OCI-LY3 (cell line): Measurements from ENCODE around the gene SLF2.

Source experiments
- H2AFZ ChIP-seq: fragments of 200-600, 300-600 bp; shearing (Covaris generic); 2 replicates; pipeline ENCODE4 v1.6.0; 2014; ENCODE audit warnings: antibody characterized with exemption, low read depth, low read length
- H3K27ac ChIP-seq: fragments of 200-600, 300-600 bp; sonication (generic); 2 replicates; pipeline ENCODE4 v1.5.1; 2014; ENCODE audit warnings: mild to moderate bottlenecking, low read length, moderate library complexity, mixed read lengths
- H3K27me3 ChIP-seq: fragments of 200-600, 300-600 bp; sonication (generic); 2 replicates; pipeline ENCODE4 v1.6.1; 2014; ENCODE audit warnings: low read depth, low read length, mixed read lengths
- H3K36me3 ChIP-seq: fragments of 200-600, 300-600 bp; sonication (generic); replicated peaks from 2 replicates; pipeline ENCODE3; 2014; ENCODE audit warnings: low read depth, low read length, mixed read lengths
- H3K4me1 ChIP-seq: fragments of 300-600, 200-600 bp; sonication (generic); 2 replicates; pipeline ENCODE4 v1.6.1; 2014; ENCODE audit warnings: low read length, mixed read lengths
- H3K4me2 ChIP-seq: fragments of 200-600, 300-600 bp; sonication (generic); 2 replicates; pipeline ENCODE4 v1.6.1; 2014; ENCODE audit warnings: low read length, mixed read lengths
- H3K4me3 ChIP-seq: fragments of 300-600, 200-600 bp; sonication (generic); 2 replicates; pipeline ENCODE4 v1.5.1; 2014; ENCODE audit warnings: antibody characterized with exemption, mild to moderate bottlenecking, low read length, moderate library complexity
- H3K79me2 ChIP-seq: fragments of 300-600, 200-600 bp; shearing (Covaris generic); 2 replicates; pipeline ENCODE4 v1.6.1; 2014; ENCODE audit warnings: mild to moderate bottlenecking, low read length, mixed read lengths
- H3K9ac ChIP-seq: fragments of 300-600, 200-600 bp; shearing (Covaris generic); 2 replicates; pipeline ENCODE4 v1.6.0; 2014; ENCODE audit warnings: mild to moderate bottlenecking, low read length, moderate library complexity
- H3K9me3 ChIP-seq: fragments of 200-600, 300-600 bp; shearing (Covaris generic); 2 replicates; pipeline ENCODE4 v1.6.1; 2014; ENCODE audit warnings: low read length, mixed read lengths; ENCODE audit not compliant: insufficient read depth
- H4K20me1 ChIP-seq: fragments of 200-600, 300-600 bp; sonication (generic); 2 replicates; pipeline ENCODE4 v1.6.1; 2016; ENCODE audit warnings: low read length, mixed read lengths; ENCODE audit not compliant: insufficient read depth
- EZH2phosphoT487 ChIP-seq: fragments of 200-600 bp; shearing (Covaris generic); IDR thresholded peaks from 2 replicates; pipeline ENCODE4 v1.6.1; 2018; ENCODE audit warnings: antibody characterized with exemption, mixed run types, low read depth
- TF ChIP-seq, protein P1 (sequence below): fragments of 200-600, 300-600 bp; sonication (generic); IDR thresholded peaks from 2 replicates; pipeline ENCODE4 v1.5.1; 2014; ENCODE audit warnings: antibody characterized with exemption, low read length, low read depth

Gene SLF2

DNA sequence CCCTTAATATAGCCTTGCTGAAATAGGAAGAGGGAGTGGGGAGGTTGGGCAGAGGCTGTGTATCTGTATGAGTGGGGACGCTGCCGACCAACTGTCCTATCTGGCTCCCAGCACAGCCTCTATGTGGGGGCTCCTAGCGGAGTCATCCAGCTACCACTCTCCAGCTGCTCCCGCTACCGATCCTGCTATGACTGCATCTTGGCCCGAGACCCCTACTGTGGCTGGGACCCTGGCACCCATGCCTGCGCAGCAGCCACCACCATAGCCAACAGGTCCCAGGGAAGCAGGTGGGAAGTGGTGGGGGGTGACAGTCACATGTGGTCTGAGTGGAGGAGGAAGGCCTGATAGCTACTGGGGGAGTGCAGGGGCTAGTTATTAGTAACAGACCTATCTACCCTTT is 67.9 kb downstream of the SLF2 start:
- Histone ChIP-seq H3K4me2 (no peak overlapping the region), H3K4me1 (peaks cover 2% of the 10 kb centered on the region; the same call in 1 of the 2 replicates), H3K4me3 (no peak overlapping the region), H3K27me3 (no peaks in the 10 kb centered on the region), H3K36me3 (no peaks in the 10 kb centered on the region), H3K79me2 (no peaks in the 10 kb centered on the region), H3K9me3 (no peaks in the 10 kb centered on the region), H3K9ac (no peak overlapping the region), H4K20me1 (no peaks in the 10 kb centered on the region), H2AFZ (no peak overlapping the region), H3K27ac (no peak overlapping the region)
- TF ChIP-seq, protein P1, sequence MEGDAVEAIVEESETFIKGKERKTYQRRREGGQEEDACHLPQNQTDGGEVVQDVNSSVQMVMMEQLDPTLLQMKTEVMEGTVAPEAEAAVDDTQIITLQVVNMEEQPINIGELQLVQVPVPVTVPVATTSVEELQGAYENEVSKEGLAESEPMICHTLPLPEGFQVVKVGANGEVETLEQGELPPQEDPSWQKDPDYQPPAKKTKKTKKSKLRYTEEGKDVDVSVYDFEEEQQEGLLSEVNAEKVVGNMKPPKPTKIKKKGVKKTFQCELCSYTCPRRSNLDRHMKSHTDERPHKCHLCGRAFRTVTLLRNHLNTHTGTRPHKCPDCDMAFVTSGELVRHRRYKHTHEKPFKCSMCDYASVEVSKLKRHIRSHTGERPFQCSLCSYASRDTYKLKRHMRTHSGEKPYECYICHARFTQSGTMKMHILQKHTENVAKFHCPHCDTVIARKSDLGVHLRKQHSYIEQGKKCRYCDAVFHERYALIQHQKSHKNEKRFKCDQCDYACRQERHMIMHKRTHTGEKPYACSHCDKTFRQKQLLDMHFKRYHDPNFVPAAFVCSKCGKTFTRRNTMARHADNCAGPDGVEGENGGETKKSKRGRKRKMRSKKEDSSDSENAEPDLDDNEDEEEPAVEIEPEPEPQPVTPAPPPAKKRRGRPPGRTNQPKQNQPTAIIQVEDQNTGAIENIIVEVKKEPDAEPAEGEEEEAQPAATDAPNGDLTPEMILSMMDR, result no peak
- no peak for TF ChIP-seq EZH2phosphoT487

DNA sequence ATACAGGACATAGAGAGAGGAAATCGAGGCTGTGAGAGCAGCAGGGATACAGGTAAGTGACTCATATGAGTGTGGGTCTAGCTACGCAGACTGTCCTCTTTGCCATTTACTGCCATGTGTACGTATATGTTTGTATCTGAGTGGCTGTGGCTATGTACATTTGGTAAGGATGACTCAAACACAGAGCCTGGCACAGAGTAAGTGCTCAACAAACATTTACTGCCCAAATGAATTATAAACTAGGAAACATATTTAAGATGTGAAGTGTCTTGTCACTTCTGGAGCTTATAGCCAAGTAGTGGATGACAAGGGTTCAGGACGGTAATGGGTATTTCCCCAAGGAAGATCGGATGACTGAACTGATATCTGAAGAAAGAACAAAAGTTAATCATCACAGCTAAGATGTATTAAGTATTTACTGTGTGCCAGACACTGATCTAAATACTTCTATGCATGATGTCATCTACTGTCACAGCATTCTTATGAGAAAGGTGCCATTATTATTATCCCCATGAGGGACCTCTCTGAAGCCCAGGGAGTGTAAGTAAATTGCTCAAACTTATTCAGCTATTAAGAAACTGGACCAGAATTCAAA is 68.5 kb downstream of the SLF2 start:
- Histone ChIP-seq H4K20me1 (no peaks in the 10 kb centered on the region), H3K27ac (no peak overlapping the region), H3K36me3 (no peaks in the 10 kb centered on the region), H2AFZ (no peak overlapping the region), H3K4me1 (peaks cover 5% of the 10 kb centered on the region), H3K4me3 (no peak overlapping the region), H3K9me3 (no peaks in the 10 kb centered on the region), H3K4me2 (no peak overlapping the region), H3K79me2 (peaks cover 5% of the 10 kb centered on the region), H3K27me3 (no peaks in the 10 kb centered on the region), H3K9ac (no peak overlapping the region)
- TF ChIP-seq EZH2phosphoT487, result no peak
- TF ChIP-seq, protein P1, result no peak

DNA sequence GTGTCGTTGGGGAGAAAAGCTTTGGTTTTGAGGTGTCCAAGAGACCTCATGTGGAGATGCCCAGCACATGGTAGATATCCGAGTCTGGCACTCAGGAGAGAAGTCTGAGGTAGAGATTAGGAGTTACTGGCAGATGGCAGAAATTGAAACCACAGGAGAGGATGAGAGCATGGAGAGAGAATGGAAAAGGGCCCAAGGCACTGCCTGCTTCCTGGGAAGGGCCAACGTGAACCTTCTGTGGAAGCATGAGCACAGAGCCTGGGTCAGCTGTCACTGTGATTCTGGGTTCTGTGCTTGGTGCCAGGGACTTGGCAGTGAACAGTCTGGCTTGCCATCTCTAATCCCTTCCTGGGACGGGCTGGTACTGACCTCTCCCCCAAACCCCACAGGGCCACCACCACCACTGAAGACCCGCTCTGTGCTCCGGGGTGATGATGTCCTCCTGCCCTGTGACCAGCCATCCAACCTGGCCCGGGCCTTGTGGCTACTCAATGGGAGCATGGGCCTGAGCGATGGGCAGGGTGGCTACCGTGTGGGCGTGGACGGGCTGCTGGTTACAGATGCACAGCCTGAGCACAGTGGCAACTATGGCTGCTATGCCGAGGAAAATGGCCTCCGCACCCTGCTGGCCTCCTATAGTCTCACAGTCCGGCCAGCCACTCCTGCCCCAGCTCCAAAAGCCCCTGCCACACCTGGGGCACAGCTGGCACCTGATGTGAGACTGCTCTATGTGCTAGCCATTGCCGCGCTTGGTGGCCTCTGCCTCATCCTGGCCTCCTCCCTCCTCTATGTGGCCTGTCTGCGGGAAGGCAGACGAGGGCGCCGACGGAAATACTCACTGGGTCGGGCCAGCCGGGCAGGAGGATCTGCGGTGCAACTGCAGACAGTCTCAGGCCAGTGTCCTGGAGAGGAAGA is 70.4 kb downstream of the SLF2 start:
- Histone ChIP-seq H3K4me3 (no peak overlapping the region), H3K27me3 (no peaks in the 10 kb centered on the region), H3K4me1 (peaks cover 11% of the 10 kb centered on the region), H3K79me2 (peaks cover 24% of the 10 kb centered on the region), H3K9me3 (no peaks in the 10 kb centered on the region), H3K4me2 (no peak overlapping the region), H3K9ac (no peak overlapping the region), H3K27ac (no peak overlapping the region), H4K20me1 (no peaks in the 10 kb centered on the region), H2AFZ (no peak overlapping the region), H3K36me3 (no peaks in the 10 kb centered on the region)
- TF ChIP-seq, protein P1, result no peak
- no peak for TF ChIP-seq EZH2phosphoT487
